ENCODE results near the gene ZNF778.
A peak's percentile ranks its signal among the peaks of the same experiment; 100 is the strongest.
"Not testable (repeated sequence)": the region's sequence is repeated elsewhere in the genome, so short reads cannot be mapped to it uniquely, and the experiment has no call there.

Gene ZNF778

GRCh38 chr16:89191033-89191900, 26.2 kb upstream of the ZNF778 start:
- peaks cover 51% of the 10 kb centered on the region for H3K27me3 ChIP-seq (ENCODE audit: control insufficient read depth, insufficient read depth, low read length)
- no peak overlapping the region for H3K27ac ChIP-seq (ENCODE audit: low read depth, low read length)
- no peak overlapping the region for H3K9ac ChIP-seq (ENCODE audit: low read length)
- H3K36me3 ChIP-seq (ENCODE audit: control insufficient read depth, insufficient read depth, low read length) = no peaks in the 10 kb centered on the region
- no peaks in the 10 kb centered on the region for H3K4me1 ChIP-seq (ENCODE audit: control insufficient read depth, insufficient read depth, low read length)
- H3K4me3 ChIP-seq (ENCODE audit: low read depth, low read length) = no peak overlapping the region
- H3K9me3 ChIP-seq (ENCODE audit: control insufficient read depth, insufficient read depth, low read depth, low read length) = peaks cover 4% of the 10 kb centered on the region; the same call in 1 of the 2 replicates

- Histone ChIP-seq H3K9me3 (ENCODE audit: control insufficient read depth, insufficient read depth, low read depth, low read length) (peaks cover 4% of the 10 kb centered on the region; the same call in 1 of the 2 replicates), H3K4me3 (ENCODE audit: low read depth, low read length) (peak overlapping the region; percentile 80), H3K9ac (ENCODE audit: low read length) (peak overlapping the region; percentile 16), H3K27ac (ENCODE audit: low read depth, low read length) (no peak overlapping the region), H3K27me3 (ENCODE audit: control insufficient read depth, insufficient read depth, low read length) (peaks cover 50% of the 10 kb centered on the region), H3K4me1 (ENCODE audit: control insufficient read depth, insufficient read depth, low read length) (no peaks in the 10 kb centered on the region), H3K36me3 (ENCODE audit: control insufficient read depth, insufficient read depth, low read length) (no peaks in the 10 kb centered on the region)
These were observed 25.7 kb upstream of the ZNF778 start for GRCh38 chr16:89191901-89192185.

- H3K36me3 ChIP-seq (ENCODE audit: control insufficient read depth, insufficient read depth, low read length); H3K9me3 ChIP-seq (ENCODE audit: control insufficient read depth, insufficient read depth, low read depth, low read length); H3K4me1 ChIP-seq (ENCODE audit: control insufficient read depth, insufficient read depth, low read length); H3K27ac ChIP-seq (ENCODE audit: low read depth, low read length): not testable (repeated sequence)
- Histone ChIP-seq H3K9ac (ENCODE audit: low read length) (peak overlapping the region; percentile 16), H3K27me3 (ENCODE audit: control insufficient read depth, insufficient read depth, low read length) (peaks cover 45% of the 10 kb centered on the region), H3K4me3 (ENCODE audit: low read depth, low read length) (peak overlapping the region; percentile 80)
These were observed 25.1 kb upstream of the ZNF778 start for GRCh38 chr16:89192186-89192955.

- H3K36me3 ChIP-seq (ENCODE audit: control insufficient read depth, insufficient read depth, low read length) = no peaks in the 10 kb centered on the region
- no peaks in the 10 kb centered on the region for H3K4me1 ChIP-seq (ENCODE audit: control insufficient read depth, insufficient read depth, low read length)
- H3K27ac ChIP-seq (ENCODE audit: low read depth, low read length) = no peak overlapping the region
- H3K9ac ChIP-seq (ENCODE audit: low read length) = no peak overlapping the region
- H3K4me3 ChIP-seq (ENCODE audit: low read depth, low read length) = peak overlapping the region; percentile 55
- peaks cover 45% of the 10 kb centered on the region for H3K27me3 ChIP-seq (ENCODE audit: control insufficient read depth, insufficient read depth, low read length)
- peaks cover 4% of the 10 kb centered on the region; the same call in 1 of the 2 replicates for H3K9me3 ChIP-seq (ENCODE audit: control insufficient read depth, insufficient read depth, low read depth, low read length)
These were observed 24.4 kb upstream of the ZNF778 start for GRCh38 chr16:89192956-89193575.

- Histone ChIP-seq H3K9me3 (ENCODE audit: control insufficient read depth, insufficient read depth, low read depth, low read length) (peaks cover 4% of the 10 kb centered on the region; the same call in 1 of the 2 replicates), H3K4me1 (ENCODE audit: control insufficient read depth, insufficient read depth, low read length) (no peaks in the 10 kb centered on the region), H3K27me3 (ENCODE audit: control insufficient read depth, insufficient read depth, low read length) (peaks cover 52% of the 10 kb centered on the region), H3K9ac (ENCODE audit: low read length) (no peak overlapping the region), H3K4me3 (ENCODE audit: low read depth, low read length) (peak overlapping the region; percentile 55), H3K36me3 (ENCODE audit: control insufficient read depth, insufficient read depth, low read length) (no peaks in the 10 kb centered on the region), H3K27ac (ENCODE audit: low read depth, low read length) (no peak overlapping the region)
These were observed 23.8 kb upstream of the ZNF778 start for GRCh38 chr16:89193576-89194293.

- peaks cover 56% of the 10 kb centered on the region for H3K27me3 ChIP-seq (ENCODE audit: control insufficient read depth, insufficient read depth, low read length)
- peaks cover under 1% of the 10 kb centered on the region; the same call in 1 of the 2 replicates for H3K4me1 ChIP-seq (ENCODE audit: control insufficient read depth, insufficient read depth, low read length)
- no peaks in the 10 kb centered on the region for H3K36me3 ChIP-seq (ENCODE audit: control insufficient read depth, insufficient read depth, low read length)
- H3K27ac ChIP-seq (ENCODE audit: low read depth, low read length) = no peak overlapping the region
- H3K9ac ChIP-seq (ENCODE audit: low read length) = no peak overlapping the region
- no peak overlapping the region for H3K4me3 ChIP-seq (ENCODE audit: low read depth, low read length)
- H3K9me3 ChIP-seq (ENCODE audit: control insufficient read depth, insufficient read depth, low read depth, low read length) = peaks cover 4% of the 10 kb centered on the region; the same call in 1 of the 2 replicates
These were observed 22.9 kb upstream of the ZNF778 start for GRCh38 chr16:89194340-89195311.

- H3K9ac ChIP-seq (ENCODE audit: low read length) = no peak overlapping the region
- H3K4me3 ChIP-seq (ENCODE audit: low read depth, low read length) = no peak overlapping the region
These were observed 21.9 kb upstream of the ZNF778 start for GRCh38 chr16:89195521-89196171.

GRCh38 chr16:89197033-89197632, 20.4 kb upstream of the ZNF778 start:
- H3K9ac ChIP-seq (ENCODE audit: low read length) = no peak overlapping the region

More at GRCh38 chr16:89195521-89196171, 21.9 kb upstream of the ZNF778 start:
- Histone ChIP-seq H3K4me1 (ENCODE audit: control insufficient read depth, insufficient read depth, low read length) (peaks cover 11% of the 10 kb centered on the region), H3K27ac (ENCODE audit: low read depth, low read length) (no peak overlapping the region), H3K27me3 (ENCODE audit: control insufficient read depth, insufficient read depth, low read length) (peaks cover 56% of the 10 kb centered on the region), H3K36me3 (ENCODE audit: control insufficient read depth, insufficient read depth, low read length) (no peaks in the 10 kb centered on the region), H3K9me3 (ENCODE audit: control insufficient read depth, insufficient read depth, low read depth, low read length) (peaks cover 3% of the 10 kb centered on the region; the same call in 1 of the 2 replicates)

GRCh38 chr16:89197633-89198416, 19.7 kb upstream of the ZNF778 start:
- Histone ChIP-seq H3K9ac (ENCODE audit: low read length) (no peak overlapping the region), H3K27ac (ENCODE audit: low read depth, low read length) (no peak overlapping the region), H3K27me3 (ENCODE audit: control insufficient read depth, insufficient read depth, low read length) (peaks cover 60% of the 10 kb centered on the region), H3K9me3 (ENCODE audit: control insufficient read depth, insufficient read depth, low read depth, low read length) (no peaks in the 10 kb centered on the region), H3K36me3 (ENCODE audit: control insufficient read depth, insufficient read depth, low read length) (no peaks in the 10 kb centered on the region), H3K4me3 (ENCODE audit: low read depth, low read length) (no peak overlapping the region), H3K4me1 (ENCODE audit: control insufficient read depth, insufficient read depth, low read length) (peaks cover 11% of the 10 kb centered on the region)

More at GRCh38 chr16:89197033-89197632, 20.4 kb upstream of the ZNF778 start:
- Histone ChIP-seq H3K36me3 (ENCODE audit: control insufficient read depth, insufficient read depth, low read length) (no peaks in the 10 kb centered on the region), H3K27ac (ENCODE audit: low read depth, low read length) (no peak overlapping the region), H3K4me1 (ENCODE audit: control insufficient read depth, insufficient read depth, low read length) (peaks cover 11% of the 10 kb centered on the region), H3K27me3 (ENCODE audit: control insufficient read depth, insufficient read depth, low read length) (peaks cover 55% of the 10 kb centered on the region), H3K9me3 (ENCODE audit: control insufficient read depth, insufficient read depth, low read depth, low read length) (no peaks in the 10 kb centered on the region), H3K4me3 (ENCODE audit: low read depth, low read length) (no peak overlapping the region)

All from HUES6 (cell line).